Adrenal gland (tissue), 12 donors: ENCODE measurements around the gene EFCAB12. TPM values are rescaled to one million over a fixed set of nuclear protein-coding genes. Genes with fewer than 3 reads are reported as not detected.
"Not testable (repeated sequence)": the region's sequence is repeated elsewhere in the genome, so short reads cannot be mapped to it uniquely, and the experiment has no call there.

Experiments
- DNase-seq, 7 donors: peaks; one replicate each; pipeline ENCODE4 v3.0.0-alpha.2; 2019 to 2020
- H3K27ac ChIP-seq, 5 donors: fragments of 200-600 bp; sonication (generic) in 4 of 5; 1 replicate in 3 of 5; 2 replicates in 2 of 5; pipeline versions ENCODE4 v1.5.1 to v1.8.0; 2016 to 2020; ENCODE audit warnings: mild to moderate bottlenecking in 1 of 5
- H3K27me3 ChIP-seq: fragments of 200-600 bp; 2 replicates; pipeline ENCODE4 v1.8.0; 2021
- H3K36me3 ChIP-seq, 2 donors: fragments of 200-600 bp; replicated peaks in 1 of 2; 1 replicate in 1 of 2; 2 replicates in 1 of 2; pipeline versions ENCODE4 v1.5.1 to v1.8.0; 2018 to 2022
- H3K4me1 ChIP-seq, 2 donors: fragments of 200-600 bp; replicated peaks in 1 of 2; 1 replicate in 1 of 2; 2 replicates in 1 of 2; pipeline versions ENCODE4 v1.5.1 to v1.8.0; 2018 to 2021
- H3K4me3 ChIP-seq, 4 donors: fragments of 200-600 bp; sonication (generic) in 3 of 4; one replicate each; pipeline ENCODE4 v1.5.1; 2016 to 2018
- H3K9me3 ChIP-seq, 3 donors: fragments of 200-600 bp; sonication (generic) in 1 of 3; replicated peaks in 1 of 3; 1 replicate in 2 of 3; 2 replicates in 1 of 3; pipeline versions ENCODE4 v1.5.1 to v1.8.0; 2016 to 2021
- POLR2A ChIP-seq, 2 donors: fragments of 450-650 bp; IDR thresholded peaks; one replicate each; pipeline ENCODE4 v1.6.1; 2017; ENCODE audit warnings: antibody characterized with exemption in 2 of 2, mild to moderate bottlenecking in 2 of 2, moderate library complexity in 1 of 2
- WGBS, 4 donors: extraction: QIAGEN DNeasy Blood & Tissue Kit in 2 of 4; methylation state at CpG; one replicate each; pipeline versions ENCODE4 v1.1.5 to v1.1.7; 2013 to 2017; 5-methylcytosine and 5-hydroxymethylcytosine counted together
- intact Hi-C, 2 donors: fragments of 100-400 bp; cut with DNase I; formaldehyde crosslinking; loops; one replicate each; pipeline versions ENCODE4 v1.14.1 to v1.15.0; 2022 to 2023
- polyA plus RNA-seq, 3 donors: library from polyadenylated mRNA; stranded (reverse); fragments of 200-250 nt in 2 of 3; fragments of 350-450 nt in 1 of 3; fragmentation: Illumina TruSeq in 1 of 3; extraction: RNeasy Lipid Tissue Mini Kit (QIAGEN cat#74804) in 1 of 3; gene quantifications; one replicate each; pipeline ENCODE4 v1.2.3, GENCODE V29; 2013 to 2014
- total RNA-seq, 9 donors: library from RNA; depleted of rRNA in 4 of 9; stranded (reverse); fragments of >200 nt in 4 of 9; fragments of 120-200 nt in 1 of 9; fragmentation: NEBNext Ultra II Directional in 1 of 9; extraction: Animal tissue kit (Norgen Biotek cat#: 25700) in 1 of 9; gene quantifications; one replicate each; pipeline versions ENCODE4 v1.1.0 to v1.2.4, GENCODE V29; 2013 to 2023
- TF ChIP-seq, protein P1 (sequence below), 6 experiments: fragments of 450-650 bp in 4 of 6; fragments of 200-600 bp in 2 of 6; sonication (generic) in 1 of 6; IDR thresholded peaks; 1 replicate in 5 of 6; 2 replicates in 1 of 6; pipeline versions ENCODE4 v1.5.1 to v1.8.0; 2016 to 2021; ENCODE audit warnings: antibody characterized with exemption in 6 of 6, mild to moderate bottlenecking in 2 of 6, moderate library complexity in 1 of 6
- donor health status: healthy with polysubstance abuse.
- donor health status: Bipolar disorder and iron deficiency.
- donor health status: DM: yes; HTN: yes; CAD: no.
- donor health status: DM: no; HTN: no; CAD: no.
- donor health status: DM: no; HTN: no; CAD: no.
- donor health status: DM: yes; HTN: yes; CAD: no.

The EFCAB12 gene
- total and polyA plus RNA-seq, 12 donors: 0.17 to 3.9 (median 0.41) TPM; not detected in 1

DNA sequence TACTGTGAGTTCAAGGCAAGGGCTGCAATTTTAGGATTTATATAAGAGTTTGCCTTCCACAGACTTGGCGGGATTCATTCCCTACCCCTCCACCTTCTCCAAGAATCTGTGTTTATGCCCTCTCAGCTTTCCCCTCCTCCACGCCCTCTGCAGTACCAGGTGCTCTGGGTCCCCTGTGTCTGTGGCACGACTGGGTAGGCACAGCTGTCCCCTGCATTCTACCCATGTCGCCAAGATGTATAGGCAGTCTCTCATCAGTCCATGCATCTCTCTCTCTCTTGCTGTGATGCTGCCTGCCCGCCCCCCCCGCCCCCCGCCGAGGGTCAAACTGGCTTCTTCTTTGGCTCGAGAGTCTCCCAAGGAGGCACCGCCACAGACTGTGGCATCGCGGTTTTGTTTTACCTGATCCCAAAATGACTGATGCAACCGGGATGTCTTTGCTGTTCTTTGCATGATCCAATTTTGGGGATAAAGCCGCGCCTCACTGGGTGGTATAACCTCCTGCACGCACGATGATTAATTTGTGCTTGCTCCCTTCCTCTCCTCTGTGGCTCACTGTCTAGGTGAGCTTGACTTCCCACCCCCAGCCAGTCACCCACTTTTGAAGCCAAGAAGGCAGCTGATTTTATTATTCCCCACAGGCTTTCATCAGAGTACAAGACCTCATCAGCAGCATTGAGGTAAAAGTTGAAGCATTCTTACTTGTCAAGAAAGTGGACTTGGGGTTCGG, 43.7 kb downstream of the EFCAB12 start:
- peaks cover 0 to 11% of the 10 kb centered on the region in 2 donors for H3K36me3 ChIP-seq
- H3K27me3 ChIP-seq: no peaks in the 10 kb centered on the region
- no peaks in the 10 kb centered on the region for H3K9me3 ChIP-seq
- intact Hi-C loops: no loop called here
- WGBS, 4 donors: 67 to 75% (median 70%) methylated on average over 12 to 18 of the region's 18 CpGs
- DNase-seq: no peak
- no peak overlapping the region for H3K27ac ChIP-seq
- TF ChIP-seq, protein P1, sequence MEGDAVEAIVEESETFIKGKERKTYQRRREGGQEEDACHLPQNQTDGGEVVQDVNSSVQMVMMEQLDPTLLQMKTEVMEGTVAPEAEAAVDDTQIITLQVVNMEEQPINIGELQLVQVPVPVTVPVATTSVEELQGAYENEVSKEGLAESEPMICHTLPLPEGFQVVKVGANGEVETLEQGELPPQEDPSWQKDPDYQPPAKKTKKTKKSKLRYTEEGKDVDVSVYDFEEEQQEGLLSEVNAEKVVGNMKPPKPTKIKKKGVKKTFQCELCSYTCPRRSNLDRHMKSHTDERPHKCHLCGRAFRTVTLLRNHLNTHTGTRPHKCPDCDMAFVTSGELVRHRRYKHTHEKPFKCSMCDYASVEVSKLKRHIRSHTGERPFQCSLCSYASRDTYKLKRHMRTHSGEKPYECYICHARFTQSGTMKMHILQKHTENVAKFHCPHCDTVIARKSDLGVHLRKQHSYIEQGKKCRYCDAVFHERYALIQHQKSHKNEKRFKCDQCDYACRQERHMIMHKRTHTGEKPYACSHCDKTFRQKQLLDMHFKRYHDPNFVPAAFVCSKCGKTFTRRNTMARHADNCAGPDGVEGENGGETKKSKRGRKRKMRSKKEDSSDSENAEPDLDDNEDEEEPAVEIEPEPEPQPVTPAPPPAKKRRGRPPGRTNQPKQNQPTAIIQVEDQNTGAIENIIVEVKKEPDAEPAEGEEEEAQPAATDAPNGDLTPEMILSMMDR (IDR thresholded peaks at IDR 0.05): no peak
- H3K4me3 ChIP-seq: no peak overlapping the region
- peaks cover 0 to 15% of the 10 kb centered on the region in 2 donors for H3K4me1 ChIP-seq

DNA sequence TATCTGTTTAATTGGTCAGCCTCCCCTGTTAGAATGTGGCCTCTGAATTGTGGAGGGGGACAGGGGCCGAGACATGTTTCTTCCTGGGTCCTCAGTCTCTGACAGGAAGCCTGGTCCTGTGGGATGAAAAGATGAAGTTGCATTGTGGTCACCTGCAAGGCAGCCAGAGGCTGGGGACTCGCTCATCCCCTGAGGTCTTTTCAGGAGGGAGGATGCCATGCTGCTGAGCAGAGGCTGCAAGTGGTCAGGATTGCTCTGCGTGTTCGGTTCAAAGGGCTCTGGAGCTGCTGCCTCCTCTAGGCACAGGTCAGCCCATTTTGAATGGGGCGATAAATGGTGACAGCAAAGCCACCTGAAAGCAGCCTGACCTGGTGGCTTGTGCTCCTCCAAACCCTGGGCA, 44.3 kb downstream of the EFCAB12 start:
- H3K27ac ChIP-seq, H3K4me3 ChIP-seq, H3K27me3 ChIP-seq, H3K36me3 ChIP-seq, H3K9me3 ChIP-seq, DNase-seq, intact Hi-C loops: not testable (repeated sequence)
- H3K4me1 ChIP-seq: peaks cover 0 to 12% of the 10 kb centered on the region in 2 donors
- WGBS, 4 donors: 50 to 100% (median 78%) methylated on average over 1 to 5 of the region's 5 CpGs

DNA sequence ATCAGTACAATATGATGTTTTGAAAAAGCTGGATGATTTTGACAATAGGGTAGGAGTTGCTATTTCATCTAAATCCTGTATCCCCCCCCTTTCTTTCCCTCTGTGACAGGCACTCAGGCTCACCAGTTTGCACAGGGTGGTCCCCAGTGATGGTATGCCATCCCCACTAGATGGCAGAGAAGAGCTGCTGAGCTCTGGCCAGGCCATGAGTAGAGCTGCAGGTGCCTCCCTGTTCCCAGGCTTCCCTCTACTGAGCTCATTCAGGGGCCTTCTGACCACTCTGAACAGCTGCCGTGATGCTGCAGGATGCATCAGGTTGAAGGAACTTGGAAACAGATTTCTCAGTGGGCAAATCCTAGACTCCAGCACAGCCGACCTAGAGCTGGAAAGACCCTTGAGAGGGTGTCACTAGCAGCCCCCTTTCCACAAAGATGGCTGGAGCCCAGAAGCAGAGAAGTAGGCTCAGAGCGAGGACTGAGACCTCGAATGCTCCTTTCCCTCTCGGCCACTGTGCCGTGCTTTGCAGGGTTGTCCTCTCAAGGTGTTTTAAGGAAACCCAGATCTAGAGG, 45.1 kb downstream of the EFCAB12 start:
- Histone ChIP-seq H3K27me3 (no peaks in the 10 kb centered on the region), H3K27ac (no peak overlapping the region), H3K9me3 (no peaks in the 10 kb centered on the region), H3K4me1 (peaks cover 0 to 7% of the 10 kb centered on the region in 2 donors), H3K36me3 (peaks cover 0 to 6% of the 10 kb centered on the region in 2 donors), H3K4me3 (no peak overlapping the region)
- WGBS, 4 donors: 36 to 48% (median 40%) methylated on average over 5 to 6 of the region's 6 CpGs
- peak; percentile 68 to 79 (median 73) for DNase-seq
- intact Hi-C loops: no loop called here
- TF ChIP-seq POLR2A (IDR thresholded peaks at IDR 0.05): no peak
- TF ChIP-seq, protein P1 (IDR thresholded peaks at IDR 0.05): peak; percentile 65 to 81 (median 70)

DNA sequence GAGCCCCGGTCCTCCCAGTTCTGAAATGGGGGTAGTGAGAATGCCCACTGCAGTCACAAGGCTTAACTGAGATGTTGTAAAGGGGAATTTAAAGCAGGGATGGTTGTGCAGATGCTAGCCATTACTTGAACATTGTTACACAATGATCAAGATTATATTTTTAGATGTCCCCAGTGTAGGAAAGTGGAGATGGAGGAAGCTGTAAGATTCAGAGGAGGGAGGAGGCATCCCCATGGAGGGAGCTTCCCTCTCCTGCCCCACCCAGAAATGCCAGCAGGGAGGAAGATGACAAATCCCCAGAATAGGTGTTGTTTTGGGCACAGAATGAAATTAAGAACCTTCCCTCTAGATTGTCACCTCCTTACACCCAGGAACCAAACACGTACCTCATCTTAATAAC, 46.1 kb downstream of the EFCAB12 start:
- Histone ChIP-seq H3K36me3 (peaks cover 0 to 4% of the 10 kb centered on the region in 2 donors), H3K27me3 (no peaks in the 10 kb centered on the region), H3K9me3 (no peaks in the 10 kb centered on the region), H3K4me1 (no peaks in the 10 kb centered on the region), H3K4me3 (no peak overlapping the region), H3K27ac (no peak overlapping the region)
- DNase-seq: no peak
- TF ChIP-seq, protein P1 (IDR thresholded peaks at IDR 0.05): no peak
- no peak for TF ChIP-seq POLR2A (IDR thresholded peaks at IDR 0.05)
- intact Hi-C loops: no loop called here
- 76 to 90% (median 78%) methylated on average over 2 of the region's 2 CpGs for WGBS, 4 donors
